ENCODE results near the gene ZNF708.
"Not testable (repeated sequence)": the region's sequence is repeated elsewhere in the genome, so short reads cannot be mapped to it uniquely, and the experiment has no call there.

Gene ZNF708

DNA sequence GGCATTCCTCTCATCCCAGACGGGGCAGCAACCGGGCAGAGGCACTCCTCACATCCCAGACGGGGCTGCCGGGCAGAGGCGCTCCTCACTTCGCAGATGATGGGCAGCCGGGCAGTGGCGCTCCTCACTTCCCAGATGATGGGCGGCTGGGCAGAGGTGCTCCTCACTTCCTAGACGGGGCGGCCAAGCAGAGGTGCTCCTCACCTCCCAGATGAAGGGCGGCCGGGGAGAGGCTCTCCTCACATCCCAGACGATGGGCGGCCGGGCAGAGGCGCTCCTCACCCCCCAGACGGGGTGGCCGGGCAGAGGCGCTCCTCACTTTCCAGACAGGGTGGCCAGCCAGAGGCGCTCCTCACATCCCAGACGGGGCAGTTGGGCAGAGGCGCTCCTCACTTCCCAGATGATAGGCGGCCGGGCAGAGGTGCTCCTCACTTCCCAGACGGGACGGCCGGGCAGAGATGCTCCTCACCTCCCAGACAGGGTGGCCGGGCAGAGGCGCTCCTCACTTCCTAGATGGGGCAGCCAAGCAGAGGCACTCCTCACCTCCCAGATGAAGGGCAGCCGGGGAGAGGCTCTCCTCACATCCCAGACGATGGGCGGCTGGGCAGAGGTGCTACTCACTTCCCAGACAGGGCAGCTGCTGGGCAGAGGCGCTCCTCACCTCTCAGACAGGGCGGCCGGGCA, 68.9 kb downstream of the ZNF708 start:
- DNase-seq (ENCODE audit: low read depth), result no peak

DNA sequence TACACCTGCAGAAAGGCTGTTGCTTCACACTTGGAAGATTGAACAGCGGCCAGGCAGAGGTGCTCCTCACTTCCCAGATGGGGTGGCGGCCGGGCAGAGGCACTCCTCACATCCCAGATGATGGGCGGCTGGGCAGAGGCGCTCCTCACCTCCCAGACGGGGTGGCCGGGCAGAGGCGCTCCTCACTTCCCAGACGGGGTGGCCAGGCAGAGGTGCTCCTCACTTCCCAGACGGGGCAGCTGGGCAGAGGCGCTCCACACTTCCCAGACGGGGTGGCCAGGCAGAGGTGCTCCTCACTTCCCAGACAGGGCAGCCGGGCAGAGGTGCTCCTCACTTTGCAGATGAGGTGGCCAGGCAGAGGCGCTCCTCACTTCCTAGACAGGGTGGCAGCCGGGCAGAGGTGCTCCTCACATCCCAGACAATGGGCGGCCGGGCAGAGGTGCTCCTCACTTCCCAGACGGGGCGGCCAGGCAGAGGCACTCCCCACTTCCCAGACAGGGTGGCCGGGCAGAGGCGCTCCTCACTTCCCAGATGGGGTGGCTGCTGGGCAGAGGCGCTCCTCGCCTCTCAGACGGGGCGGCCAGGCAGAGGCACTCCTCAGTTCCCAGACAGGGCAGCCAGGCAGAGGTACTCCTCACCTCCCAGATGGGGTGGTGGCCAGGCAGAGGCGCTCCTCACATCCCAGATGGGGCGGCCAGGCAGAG, 69.6 kb downstream of the ZNF708 start:
- DNase-seq (ENCODE audit: low read depth), result not testable (repeated sequence)

DNA sequence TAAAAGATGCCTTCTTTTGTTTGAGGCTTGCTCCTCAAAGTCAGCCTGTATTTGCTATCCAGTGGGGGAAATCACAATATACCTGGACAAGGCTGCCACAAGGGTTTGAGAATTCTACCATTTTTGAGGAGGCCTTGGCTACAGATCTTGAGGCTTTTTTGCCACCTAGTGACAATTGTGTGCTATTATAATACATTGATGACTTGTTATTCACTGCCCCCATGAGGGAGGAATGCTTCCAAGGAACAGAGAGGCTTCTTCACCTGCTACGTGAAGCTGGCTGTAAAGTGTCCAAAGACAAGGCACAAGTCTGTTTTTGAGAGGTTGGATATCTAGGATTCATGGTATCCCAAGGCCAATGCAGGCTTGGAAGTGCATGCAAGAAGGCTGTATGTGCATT, 72.5 kb downstream of the ZNF708 start:
- no peak for DNase-seq (ENCODE audit: low read depth)

All from fibroblast of the conjunctiva (primary cell).